Liver (tissue), 9 donors: ENCODE data around the gene EBP. TPM values are rescaled to one million over a fixed set of nuclear protein-coding genes. Genes with fewer than 3 reads are reported as not detected.

Experiments used
- DNase-seq: peaks from one replicate; pipeline ENCODE4 v3.0.0-alpha.2; 2017; ENCODE audit warnings: low spot score
- H3K27ac ChIP-seq, 2 donors: one replicate each; pipeline ENCODE4 v1.7.0; 2013; ENCODE audit warnings: inconsistent platforms in 2 of 2, low read length in 2 of 2, control low read depth in 1 of 2, low read depth in 1 of 2, mild to moderate bottlenecking in 1 of 2
- H3K27me3 ChIP-seq, 4 donors: one replicate each; pipeline versions ENCODE4 v1.6.1 to v1.7.0; 2013; ENCODE audit warnings: low read length in 3 of 4, inconsistent platforms in 1 of 4, mild to moderate bottlenecking in 1 of 4, moderate library complexity in 1 of 4; ENCODE audit not compliant: control insufficient read depth in 4 of 4, insufficient read depth in 4 of 4
- H3K36me3 ChIP-seq, 4 donors: one replicate each; pipeline versions ENCODE4 v1.6.1 to v1.7.0; 2013; ENCODE audit warnings: low read length in 3 of 4, mild to moderate bottlenecking in 3 of 4, low read depth in 1 of 4, moderate library complexity in 1 of 4; ENCODE audit not compliant: control insufficient read depth in 4 of 4, insufficient read depth in 3 of 4
- H3K4me1 ChIP-seq, 4 donors: one replicate each; pipeline versions ENCODE4 v1.6.1 to v1.7.0; 2013; ENCODE audit warnings: low read length in 3 of 4, mild to moderate bottlenecking in 3 of 4, moderate library complexity in 1 of 4; ENCODE audit not compliant: control insufficient read depth in 4 of 4, insufficient read depth in 4 of 4
- H3K4me3 ChIP-seq, 3 donors: one replicate each; pipeline versions ENCODE4 v1.6.1 to v1.7.0; 2013; ENCODE audit warnings: low read length in 3 of 3, control low read depth in 1 of 3, low read depth in 1 of 3, mild to moderate bottlenecking in 1 of 3
- H3K9ac ChIP-seq, 2 donors: one replicate each; pipeline ENCODE4 v1.7.0; 2013; ENCODE audit warnings: low read length in 2 of 2, mild to moderate bottlenecking in 2 of 2, moderate library complexity in 2 of 2, control low read depth in 1 of 2, low read depth in 1 of 2
- H3K9me3 ChIP-seq, 4 donors: one replicate each; pipeline versions ENCODE4 v1.6.1 to v1.7.0; 2013; ENCODE audit warnings: low read length in 3 of 4; ENCODE audit not compliant: control insufficient read depth in 4 of 4
- EGR1 ChIP-seq, 2 donors: IDR thresholded peaks; 2 replicates each; pipeline ENCODE4 v1.6.1; 2016 to 2018; ENCODE audit warnings: antibody characterized with exemption in 2 of 2, low read depth in 2 of 2
- FOXA1 ChIP-seq: IDR thresholded peaks from 2 replicates; pipeline ENCODE4 v1.6.1; 2016; ENCODE audit warnings: antibody characterized with exemption
- FOXA2 ChIP-seq: IDR thresholded peaks from 2 replicates; pipeline ENCODE4 v1.6.1; 2016; ENCODE audit warnings: antibody characterized with exemption
- GABPA ChIP-seq, 2 donors: IDR thresholded peaks in 1 of 2; conservative IDR thresholded peaks in 1 of 2; 2 replicates each; pipeline ENCODE4 v1.6.1; 2016; ENCODE audit warnings: antibody characterized with exemption in 2 of 2, mild to moderate bottlenecking in 1 of 2, moderate library complexity in 1 of 2
- HNF4A ChIP-seq, 2 donors: conservative IDR thresholded peaks; 2 replicates each; pipeline ENCODE4 v1.6.1; 2016; ENCODE audit warnings: antibody characterized with exemption in 2 of 2, mild to moderate bottlenecking in 2 of 2
- HNF4G ChIP-seq: IDR thresholded peaks from 2 replicates; pipeline ENCODE4 v1.6.1; 2016; ENCODE audit warnings: antibody characterized with exemption
- JUND ChIP-seq, 2 donors: IDR thresholded peaks; 2 replicates each; pipeline ENCODE4 v1.6.1; 2016; ENCODE audit warnings: antibody characterized with exemption in 2 of 2
- NR2F2 ChIP-seq: IDR thresholded peaks from 2 replicates; pipeline ENCODE4 v1.6.1; 2016; ENCODE audit warnings: antibody characterized with exemption
- RAD21 ChIP-seq, 2 donors: IDR thresholded peaks; 2 replicates each; pipeline ENCODE4 v1.6.1; 2016; ENCODE audit warnings: antibody characterized with exemption in 2 of 2, mild to moderate bottlenecking in 2 of 2
- RXRA ChIP-seq, 2 donors: IDR thresholded peaks; 2 replicates each; pipeline ENCODE4 v1.6.1; 2017 to 2018; ENCODE audit warnings: antibody characterized with exemption in 2 of 2, mild to moderate bottlenecking in 1 of 2
- SP1 ChIP-seq: IDR thresholded peaks from 2 replicates; pipeline ENCODE4 v1.6.1; 2018; ENCODE audit warnings: antibody characterized with exemption, mild to moderate bottlenecking
- TAF1 ChIP-seq: conservative IDR thresholded peaks from 2 replicates; pipeline ENCODE4 v1.6.1; 2016; ENCODE audit warnings: antibody characterized with exemption, mild to moderate bottlenecking
- YY1 ChIP-seq: IDR thresholded peaks from 2 replicates; pipeline ENCODE4 v1.6.1; 2016; ENCODE audit warnings: antibody characterized with exemption, mild to moderate bottlenecking
- WGBS: extraction: QIAGEN DNeasy Blood & Tissue Kit; methylation state at CpG from one replicate; pipeline ENCODE4 v1.1.7; 2013; 5-methylcytosine and 5-hydroxymethylcytosine counted together
- polyA plus RNA-seq, 2 donors: library from polyadenylated mRNA; stranded (reverse) in 1 of 2; unstranded in 1 of 2; fragments of 200-250 nt in 1 of 2; fragments of >200 nt in 1 of 2; fragmentation: Nextera tagmentation in 1 of 2; extraction: Ambion mirVana in 1 of 2; gene quantifications; one replicate each; pipeline versions ENCODE4 v1.2.1 to v1.2.3, GENCODE V29; 2013 to 2015
- total RNA-seq, 2 donors: library from RNA; depleted of rRNA; stranded (reverse); fragments of >200 nt; gene quantifications; one replicate each; pipeline ENCODE4 v1.2.3, GENCODE V29; 2014
- TF ChIP-seq, protein P1 (sequence below): IDR thresholded peaks from 2 replicates; pipeline ENCODE4 v1.6.1; 2016; ENCODE audit warnings: antibody characterized with exemption
- TF ChIP-seq, protein P2 (sequence below): IDR thresholded peaks from 2 replicates; pipeline ENCODE4 v1.6.1; 2016; ENCODE audit warnings: antibody characterized with exemption
- TF ChIP-seq, protein P3 (sequence below): IDR thresholded peaks from 2 replicates; pipeline ENCODE4 v1.6.1; 2016; ENCODE audit warnings: antibody characterized with exemption
- TF ChIP-seq, protein P4 (sequence below): IDR thresholded peaks from 2 replicates; pipeline ENCODE4 v1.6.1; 2016; ENCODE audit warnings: antibody characterized with exemption, mild to moderate bottlenecking
- TF ChIP-seq, protein P5 (sequence below): fragments of 150-350 bp; IDR thresholded peaks from 2 replicates; pipeline ENCODE4 v1.5.1; 2017; ENCODE audit warnings: improper control_type of control experiment, low read depth, low read length; ENCODE audit not compliant: missing input control
- donor health status: healthy.
- donor health status: healthy.
- donor health status: healthy.
- donor health status: healthy.
- donor health status: healthy.

Gene EBP
- total and polyA plus RNA-seq, 4 donors, result 304 to 474 (median 369) TPM

DNA sequence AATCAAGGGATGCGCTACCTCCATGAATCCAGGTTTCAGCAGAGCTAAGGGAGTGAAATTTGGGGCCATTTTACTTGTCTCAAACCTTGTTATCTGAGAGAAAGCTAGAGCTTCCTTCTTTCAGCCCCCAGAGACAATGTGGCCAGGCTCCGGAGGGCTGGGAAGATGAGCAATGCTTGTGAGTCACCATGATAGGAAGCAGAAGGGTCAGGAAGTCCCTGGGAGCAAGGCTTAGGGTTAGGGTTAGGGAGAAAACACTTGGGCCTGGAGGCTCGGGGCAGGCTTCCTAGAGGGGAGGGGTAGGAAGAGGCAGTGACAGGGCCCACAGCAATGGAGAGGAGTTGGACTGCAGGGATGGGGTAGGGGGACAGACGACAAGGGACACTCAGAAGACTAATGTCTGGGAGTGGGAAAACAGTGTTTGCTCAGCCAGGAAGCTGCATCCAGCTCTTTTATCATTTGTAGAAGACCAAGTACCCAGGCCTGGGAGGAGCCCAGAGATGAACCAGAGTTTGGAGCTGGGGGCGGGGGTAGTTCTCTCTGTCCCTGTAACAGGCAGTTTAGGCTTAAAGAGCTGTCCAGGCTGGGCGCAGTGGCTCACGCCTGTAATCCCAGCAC is 29.2 kb upstream of the EBP start:
- no peak for DNase-seq
- Histone ChIP-seq H3K27me3 (peaks cover 0 to 2% (median 0%) of the 10 kb centered on the region in 4 donors), H3K36me3 (no peaks in the 10 kb centered on the region), H3K9me3 (no peaks in the 10 kb centered on the region), H3K27ac (no peak overlapping the region), H3K4me1 (no peaks in the 10 kb centered on the region), H3K4me3 (no peak overlapping the region), H3K9ac (no peak overlapping the region)
- no peak for TF ChIP-seq RAD21 (IDR thresholded peaks at IDR 0.05)
- TF ChIP-seq HNF4A (conservative IDR thresholded peaks at IDR 0.05), result no peak
- no peak for TF ChIP-seq FOXA1
- TF ChIP-seq, protein P1, sequence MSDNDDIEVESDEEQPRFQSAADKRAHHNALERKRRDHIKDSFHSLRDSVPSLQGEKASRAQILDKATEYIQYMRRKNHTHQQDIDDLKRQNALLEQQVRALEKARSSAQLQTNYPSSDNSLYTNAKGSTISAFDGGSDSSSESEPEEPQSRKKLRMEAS, result no peak
- no peak for TF ChIP-seq HNF4G
- no peak for TF ChIP-seq RXRA (IDR thresholded peaks at IDR 0.05)
- TF ChIP-seq SP1, result no peak
- TF ChIP-seq YY1, result no peak
- no peak for TF ChIP-seq JUND (IDR thresholded peaks at IDR 0.05)
- 86% methylated on average over 7 of the region's 7 CpGs for WGBS

DNA sequence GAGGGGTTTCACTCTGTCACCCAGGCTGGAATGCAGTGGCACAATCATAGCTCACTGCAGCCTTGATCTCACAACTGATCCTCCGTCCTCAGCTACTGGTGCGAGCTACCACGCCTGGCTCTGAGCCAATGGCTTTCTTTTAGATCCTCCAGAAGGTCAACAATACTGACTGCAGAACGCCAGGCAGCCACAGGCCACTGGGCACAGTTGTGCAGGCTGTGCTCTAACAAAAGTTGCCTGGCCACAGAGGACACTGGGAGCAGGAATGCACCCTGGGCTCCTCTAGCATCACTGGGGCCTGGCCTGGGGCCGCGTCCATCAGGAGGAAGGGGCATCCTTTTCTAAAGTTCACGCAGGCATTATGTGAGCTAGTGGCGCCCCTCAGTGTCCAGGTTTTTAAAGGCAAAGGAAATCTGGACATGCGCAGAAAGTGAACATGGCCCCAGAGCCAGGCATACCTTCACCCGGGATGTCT is 27.7 kb upstream of the EBP start:
- TF ChIP-seq RAD21 (IDR thresholded peaks at IDR 0.05) (peak; percentile 49 to 67), HNF4A (conservative IDR thresholded peaks at IDR 0.05) (no peak)
- peak; percentile 34 for DNase-seq
- H3K9ac ChIP-seq, result no peak overlapping the region
- H3K36me3 ChIP-seq, result no peaks in the 10 kb centered on the region
- WGBS, result 40% methylated on average over 10 of the region's 10 CpGs
- H3K9me3 ChIP-seq, result no peaks in the 10 kb centered on the region
- no peak overlapping the region for H3K4me3 ChIP-seq
- H3K27me3 ChIP-seq, result no peaks in the 10 kb centered on the region
- H3K4me1 ChIP-seq, result no peaks in the 10 kb centered on the region
- H3K27ac ChIP-seq, result no peak overlapping the region

DNA sequence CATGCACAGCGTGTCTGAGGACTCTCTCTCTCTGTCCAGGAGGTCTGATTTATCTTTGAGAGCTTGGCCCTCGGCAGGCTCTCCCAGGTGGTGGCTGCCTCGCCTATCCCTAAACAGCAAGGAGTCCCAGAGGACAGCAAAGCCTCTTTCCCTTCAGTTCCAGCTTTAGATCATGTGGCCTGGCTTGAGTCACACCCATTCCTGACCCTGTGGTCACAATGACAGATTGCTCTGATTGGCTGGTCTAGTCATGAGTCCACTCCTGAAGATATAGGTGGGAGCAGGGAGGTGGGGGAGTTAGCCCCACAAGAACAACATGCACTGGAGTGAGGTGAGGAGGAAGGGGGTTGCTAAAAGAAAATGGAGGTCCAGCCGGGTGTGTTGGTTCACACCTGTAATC is 24.9 kb upstream of the EBP start:
- no peaks in the 10 kb centered on the region for H3K36me3 ChIP-seq

More for the DNA sequence above, 24.9 kb upstream of the EBP start:
- Histone ChIP-seq H3K9ac (no peak overlapping the region), H3K4me1 (no peaks in the 10 kb centered on the region), H3K27ac (no peak overlapping the region), H3K9me3 (no peaks in the 10 kb centered on the region), H3K4me3 (no peak overlapping the region), H3K27me3 (no peaks in the 10 kb centered on the region)
- DNase-seq, result no peak
- WGBS, result 92% methylated on average over 4 of the region's 4 CpGs
- no peak for TF ChIP-seq RAD21 (IDR thresholded peaks at IDR 0.05)
- no peak for TF ChIP-seq SP1
- no peak for TF ChIP-seq NR2F2
- TF ChIP-seq EGR1 (IDR thresholded peaks at IDR 0.05; ENCODE audit: low read depth in 2 of 2), result no peak
- TF ChIP-seq FOXA2, result no peak
- TF ChIP-seq, protein P2, sequence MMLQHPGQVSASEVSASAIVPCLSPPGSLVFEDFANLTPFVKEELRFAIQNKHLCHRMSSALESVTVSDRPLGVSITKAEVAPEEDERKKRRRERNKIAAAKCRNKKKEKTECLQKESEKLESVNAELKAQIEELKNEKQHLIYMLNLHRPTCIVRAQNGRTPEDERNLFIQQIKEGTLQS, result no peak
- TF ChIP-seq RXRA (IDR thresholded peaks at IDR 0.05), result no peak
- TF ChIP-seq, protein P3, sequence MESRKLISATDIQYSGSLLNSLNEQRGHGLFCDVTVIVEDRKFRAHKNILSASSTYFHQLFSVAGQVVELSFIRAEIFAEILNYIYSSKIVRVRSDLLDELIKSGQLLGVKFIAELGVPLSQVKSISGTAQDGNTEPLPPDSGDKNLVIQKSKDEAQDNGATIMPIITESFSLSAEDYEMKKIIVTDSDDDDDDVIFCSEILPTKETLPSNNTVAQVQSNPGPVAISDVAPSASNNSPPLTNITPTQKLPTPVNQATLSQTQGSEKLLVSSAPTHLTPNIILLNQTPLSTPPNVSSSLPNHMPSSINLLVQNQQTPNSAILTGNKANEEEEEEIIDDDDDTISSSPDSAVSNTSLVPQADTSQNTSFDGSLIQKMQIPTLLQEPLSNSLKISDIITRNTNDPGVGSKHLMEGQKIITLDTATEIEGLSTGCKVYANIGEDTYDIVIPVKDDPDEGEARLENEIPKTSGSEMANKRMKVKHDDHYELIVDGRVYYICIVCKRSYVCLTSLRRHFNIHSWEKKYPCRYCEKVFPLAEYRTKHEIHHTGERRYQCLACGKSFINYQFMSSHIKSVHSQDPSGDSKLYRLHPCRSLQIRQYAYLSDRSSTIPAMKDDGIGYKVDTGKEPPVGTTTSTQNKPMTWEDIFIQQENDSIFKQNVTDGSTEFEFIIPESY, result no peak
- no peak for TF ChIP-seq GABPA (IDR thresholded peaks at IDR 0.05 in 1 of 2, conservative IDR thresholded peaks at IDR 0.05 in 1 of 2)
- TF ChIP-seq, protein P4, sequence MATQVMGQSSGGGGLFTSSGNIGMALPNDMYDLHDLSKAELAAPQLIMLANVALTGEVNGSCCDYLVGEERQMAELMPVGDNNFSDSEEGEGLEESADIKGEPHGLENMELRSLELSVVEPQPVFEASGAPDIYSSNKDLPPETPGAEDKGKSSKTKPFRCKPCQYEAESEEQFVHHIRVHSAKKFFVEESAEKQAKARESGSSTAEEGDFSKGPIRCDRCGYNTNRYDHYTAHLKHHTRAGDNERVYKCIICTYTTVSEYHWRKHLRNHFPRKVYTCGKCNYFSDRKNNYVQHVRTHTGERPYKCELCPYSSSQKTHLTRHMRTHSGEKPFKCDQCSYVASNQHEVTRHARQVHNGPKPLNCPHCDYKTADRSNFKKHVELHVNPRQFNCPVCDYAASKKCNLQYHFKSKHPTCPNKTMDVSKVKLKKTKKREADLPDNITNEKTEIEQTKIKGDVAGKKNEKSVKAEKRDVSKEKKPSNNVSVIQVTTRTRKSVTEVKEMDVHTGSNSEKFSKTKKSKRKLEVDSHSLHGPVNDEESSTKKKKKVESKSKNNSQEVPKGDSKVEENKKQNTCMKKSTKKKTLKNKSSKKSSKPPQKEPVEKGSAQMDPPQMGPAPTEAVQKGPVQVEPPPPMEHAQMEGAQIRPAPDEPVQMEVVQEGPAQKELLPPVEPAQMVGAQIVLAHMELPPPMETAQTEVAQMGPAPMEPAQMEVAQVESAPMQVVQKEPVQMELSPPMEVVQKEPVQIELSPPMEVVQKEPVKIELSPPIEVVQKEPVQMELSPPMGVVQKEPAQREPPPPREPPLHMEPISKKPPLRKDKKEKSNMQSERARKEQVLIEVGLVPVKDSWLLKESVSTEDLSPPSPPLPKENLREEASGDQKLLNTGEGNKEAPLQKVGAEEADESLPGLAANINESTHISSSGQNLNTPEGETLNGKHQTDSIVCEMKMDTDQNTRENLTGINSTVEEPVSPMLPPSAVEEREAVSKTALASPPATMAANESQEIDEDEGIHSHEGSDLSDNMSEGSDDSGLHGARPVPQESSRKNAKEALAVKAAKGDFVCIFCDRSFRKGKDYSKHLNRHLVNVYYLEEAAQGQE, result no peak
- TF ChIP-seq, protein P5, sequence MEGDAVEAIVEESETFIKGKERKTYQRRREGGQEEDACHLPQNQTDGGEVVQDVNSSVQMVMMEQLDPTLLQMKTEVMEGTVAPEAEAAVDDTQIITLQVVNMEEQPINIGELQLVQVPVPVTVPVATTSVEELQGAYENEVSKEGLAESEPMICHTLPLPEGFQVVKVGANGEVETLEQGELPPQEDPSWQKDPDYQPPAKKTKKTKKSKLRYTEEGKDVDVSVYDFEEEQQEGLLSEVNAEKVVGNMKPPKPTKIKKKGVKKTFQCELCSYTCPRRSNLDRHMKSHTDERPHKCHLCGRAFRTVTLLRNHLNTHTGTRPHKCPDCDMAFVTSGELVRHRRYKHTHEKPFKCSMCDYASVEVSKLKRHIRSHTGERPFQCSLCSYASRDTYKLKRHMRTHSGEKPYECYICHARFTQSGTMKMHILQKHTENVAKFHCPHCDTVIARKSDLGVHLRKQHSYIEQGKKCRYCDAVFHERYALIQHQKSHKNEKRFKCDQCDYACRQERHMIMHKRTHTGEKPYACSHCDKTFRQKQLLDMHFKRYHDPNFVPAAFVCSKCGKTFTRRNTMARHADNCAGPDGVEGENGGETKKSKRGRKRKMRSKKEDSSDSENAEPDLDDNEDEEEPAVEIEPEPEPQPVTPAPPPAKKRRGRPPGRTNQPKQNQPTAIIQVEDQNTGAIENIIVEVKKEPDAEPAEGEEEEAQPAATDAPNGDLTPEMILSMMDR, result no peak
- TF ChIP-seq YY1, result no peak
- TF ChIP-seq, protein P1, result no peak
- no peak for TF ChIP-seq HNF4G
- TF ChIP-seq JUND (IDR thresholded peaks at IDR 0.05), result no peak
- no peak for TF ChIP-seq HNF4A (conservative IDR thresholded peaks at IDR 0.05)
- TF ChIP-seq TAF1, result no peak
- TF ChIP-seq FOXA1, result no peak
